Thyroid gland (tissue), 4 donors: ENCODE data around the gene MRPL36. TPM values are rescaled to one million over a fixed set of nuclear protein-coding genes. Genes with fewer than 3 reads are reported as not detected.

Experiments
- DNase-seq, 2 donors: peaks; one replicate each; pipeline ENCODE4 v3.0.0-alpha.2; 2019
- H3K27ac ChIP-seq, 3 donors: fragments of 200-600 bp; sonication (generic); 1 replicate in 2 of 3; 2 replicates in 1 of 3; pipeline ENCODE4 v1.5.1; 2016 to 2019; ENCODE audit warnings: mild to moderate bottlenecking in 1 of 3, moderate library complexity in 1 of 3
- H3K27me3 ChIP-seq: fragments of 200-600 bp; sonication (generic); one replicate; pipeline ENCODE4 v1.5.1; 2019
- H3K36me3 ChIP-seq, 2 donors: fragments of 200-600 bp; sonication (generic); one replicate each; pipeline ENCODE4 v1.5.1; 2016 to 2019
- H3K4me1 ChIP-seq, 2 donors: fragments of 200-600 bp; sonication (generic); one replicate each; pipeline ENCODE4 v1.5.1; 2017 to 2019
- H3K4me3 ChIP-seq, 3 donors: fragments of 200-600 bp; sonication (generic); replicated peaks in 1 of 3; 1 replicate in 2 of 3; 2 replicates in 1 of 3; pipeline ENCODE4 v1.5.1; 2016; ENCODE audit warnings: mild to moderate bottlenecking in 1 of 3
- H3K9me3 ChIP-seq: fragments of 200-600 bp; sonication (generic); one replicate; pipeline ENCODE4 v1.5.1; 2017
- POLR2A ChIP-seq, 2 donors: fragments of 450-650 bp; IDR thresholded peaks; one replicate each; pipeline ENCODE4 v1.6.1; 2017; ENCODE audit warnings: antibody characterized with exemption in 2 of 2, mild to moderate bottlenecking in 2 of 2, moderate library complexity in 1 of 2
- WGBS, 2 donors: methylation state at CpG; one replicate each; pipeline ENCODE4 v1.1.5; 2017; 5-methylcytosine and 5-hydroxymethylcytosine counted together
- intact Hi-C: fragments of 100-400 bp; cut with DNase I; formaldehyde crosslinking; loops from one replicate; pipeline ENCODE4 v1.15.1; 2023
- total RNA-seq, 4 donors: library from RNA; depleted of rRNA; stranded (reverse); fragments of >200 nt; gene quantifications; one replicate each; pipeline ENCODE4 v1.2.3, GENCODE V29; 2016
- TF ChIP-seq, protein P1 (sequence below), 6 experiments: fragments of 200-600 bp in 3 of 6; fragments of 450-650 bp in 3 of 6; sonication (generic) in 3 of 6; IDR thresholded peaks; one replicate each; pipeline ENCODE4 v1.5.1; 2016 to 2019; ENCODE audit warnings: antibody characterized with exemption in 6 of 6, mild to moderate bottlenecking in 2 of 6, inconsistent platforms in 1 of 6, moderate library complexity in 1 of 6

Gene MRPL36
- total RNA-seq, 4 donors from 2014 or later, result 10.4 to 41.7 (median 33.6) TPM

DNA sequence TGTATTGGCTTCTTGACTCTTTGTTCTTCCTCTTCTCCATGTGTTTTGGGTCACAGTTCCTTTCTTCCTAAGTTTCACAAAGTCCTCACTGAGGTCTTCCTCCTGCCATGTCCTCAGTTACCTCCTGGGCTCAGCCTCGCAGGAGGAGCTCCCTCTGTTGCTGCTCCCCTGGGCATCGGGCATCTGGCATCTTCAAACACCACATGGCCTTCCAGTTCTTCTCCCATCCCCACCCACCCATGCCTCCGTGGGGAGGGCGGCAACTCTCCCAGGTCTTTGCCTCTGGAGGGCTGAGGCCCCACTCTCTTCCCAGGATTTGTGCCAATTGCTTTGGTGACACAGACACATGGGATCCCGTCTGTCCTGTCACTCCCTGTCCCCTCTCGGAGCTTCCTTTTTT, 22.8 kb downstream of the MRPL36 start:
- Histone ChIP-seq H3K36me3 (no peaks in the 10 kb centered on the region), H3K27me3 (no peaks in the 10 kb centered on the region)

DNA sequence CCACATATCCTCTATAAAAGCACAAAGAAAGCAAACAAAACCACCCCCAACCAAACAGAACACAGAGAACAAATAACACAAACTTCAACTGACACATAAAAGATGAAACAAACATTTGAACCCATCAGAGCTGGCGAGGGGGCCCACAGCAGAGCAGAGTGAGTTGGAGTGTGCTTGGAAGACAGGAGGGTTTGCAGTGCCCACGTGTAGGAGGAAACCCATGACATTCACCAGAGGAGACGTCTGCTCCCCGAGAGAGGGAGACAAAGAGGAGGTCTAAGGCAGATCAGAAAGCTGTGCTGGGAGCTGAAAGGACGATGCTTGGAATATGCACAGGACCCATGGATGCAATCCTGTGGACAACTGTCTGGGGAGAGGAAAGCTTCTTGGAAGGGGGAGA, 27.0 kb downstream of the MRPL36 start:
- Histone ChIP-seq H3K9me3 (no peaks in the 10 kb centered on the region), H3K4me3 (no peak overlapping the region), H3K27me3 (no peaks in the 10 kb centered on the region), H3K4me1 (no peaks in the 10 kb centered on the region), H3K27ac (no peak overlapping the region), H3K36me3 (no peaks in the 10 kb centered on the region)
- TF ChIP-seq, protein P1, sequence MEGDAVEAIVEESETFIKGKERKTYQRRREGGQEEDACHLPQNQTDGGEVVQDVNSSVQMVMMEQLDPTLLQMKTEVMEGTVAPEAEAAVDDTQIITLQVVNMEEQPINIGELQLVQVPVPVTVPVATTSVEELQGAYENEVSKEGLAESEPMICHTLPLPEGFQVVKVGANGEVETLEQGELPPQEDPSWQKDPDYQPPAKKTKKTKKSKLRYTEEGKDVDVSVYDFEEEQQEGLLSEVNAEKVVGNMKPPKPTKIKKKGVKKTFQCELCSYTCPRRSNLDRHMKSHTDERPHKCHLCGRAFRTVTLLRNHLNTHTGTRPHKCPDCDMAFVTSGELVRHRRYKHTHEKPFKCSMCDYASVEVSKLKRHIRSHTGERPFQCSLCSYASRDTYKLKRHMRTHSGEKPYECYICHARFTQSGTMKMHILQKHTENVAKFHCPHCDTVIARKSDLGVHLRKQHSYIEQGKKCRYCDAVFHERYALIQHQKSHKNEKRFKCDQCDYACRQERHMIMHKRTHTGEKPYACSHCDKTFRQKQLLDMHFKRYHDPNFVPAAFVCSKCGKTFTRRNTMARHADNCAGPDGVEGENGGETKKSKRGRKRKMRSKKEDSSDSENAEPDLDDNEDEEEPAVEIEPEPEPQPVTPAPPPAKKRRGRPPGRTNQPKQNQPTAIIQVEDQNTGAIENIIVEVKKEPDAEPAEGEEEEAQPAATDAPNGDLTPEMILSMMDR (IDR thresholded peaks at IDR 0.05), result no peak
- TF ChIP-seq POLR2A (IDR thresholded peaks at IDR 0.05), result no peak
- intact Hi-C loops, result no loop called here
- no peak for DNase-seq
- 13 to 22% methylated on average over 5 of the region's 5 CpGs for whole genome bisulfite sequencing, 2 donors

More for the DNA sequence above, 22.8 kb downstream of the MRPL36 start:
- Histone ChIP-seq H3K4me3 (no peak overlapping the region), H3K4me1 (no peaks in the 10 kb centered on the region), H3K9me3 (no peaks in the 10 kb centered on the region), H3K27ac (no peak overlapping the region)
- DNase-seq, result no peak
- intact Hi-C loops, result no loop called here
- TF ChIP-seq, protein P1 (IDR thresholded peaks at IDR 0.05), result no peak
- TF ChIP-seq POLR2A (IDR thresholded peaks at IDR 0.05), result no peak
- 84 to 86% methylated on average over 6 of the region's 6 CpGs for WGBS, 2 donors

DNA sequence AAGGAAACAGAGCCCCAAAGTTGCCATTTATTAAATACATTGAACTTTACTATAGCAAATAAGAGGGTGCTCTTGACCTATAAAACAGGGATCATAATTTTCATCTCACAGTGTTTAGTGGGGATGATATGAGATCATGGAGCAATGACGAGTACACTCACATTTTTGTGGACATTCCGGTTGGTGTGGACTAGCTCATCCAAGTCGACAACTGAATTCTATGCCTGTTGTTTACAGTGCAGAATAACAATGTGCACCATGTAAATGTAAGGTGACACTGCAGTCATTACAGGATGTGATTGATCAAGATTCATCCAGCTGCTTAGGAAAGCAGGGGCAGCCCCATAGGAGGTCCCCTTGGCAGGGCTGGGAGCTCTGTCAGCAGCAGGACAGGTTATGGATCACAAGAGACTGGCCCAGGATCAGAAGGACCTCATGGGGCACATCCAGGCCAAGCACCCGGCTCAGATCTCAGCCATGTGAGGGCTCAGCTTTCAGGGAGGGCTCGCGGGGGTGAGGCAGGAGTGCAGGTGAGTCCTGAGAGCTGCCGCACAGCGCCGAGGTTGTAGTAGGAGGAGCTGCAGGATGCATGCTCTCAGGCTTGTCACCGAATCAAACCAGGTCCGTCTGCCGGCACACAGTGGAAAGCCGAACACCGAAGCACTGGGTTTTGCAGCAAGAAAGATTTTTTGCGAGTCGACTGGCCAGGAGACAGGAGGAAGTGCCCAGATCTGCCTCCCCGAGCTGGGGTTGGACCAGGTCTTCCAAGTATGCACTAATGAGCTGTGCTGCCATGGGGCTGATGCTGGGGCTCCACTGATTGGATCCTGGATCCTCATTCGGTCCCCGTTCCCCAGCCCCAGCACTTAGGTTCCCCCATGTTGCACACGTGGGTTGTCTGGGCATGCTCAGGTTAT, 28.2 kb downstream of the MRPL36 start:
- DNase-seq, result no peak
- intact Hi-C loops, result no loop called here
- no peaks in the 10 kb centered on the region for H3K9me3 ChIP-seq
- no peaks in the 10 kb centered on the region for H3K36me3 ChIP-seq
- no peaks in the 10 kb centered on the region for H3K4me1 ChIP-seq
- no peak for TF ChIP-seq POLR2A (IDR thresholded peaks at IDR 0.05)
- TF ChIP-seq, protein P1 (IDR thresholded peaks at IDR 0.05), result no peak
- H3K27ac ChIP-seq, result no peak overlapping the region
- 66 to 72% methylated on average over 6 to 20 of the region's 20 CpGs for WGBS, 2 donors
- H3K4me3 ChIP-seq, result no peak overlapping the region
- H3K27me3 ChIP-seq, result no peaks in the 10 kb centered on the region

DNA sequence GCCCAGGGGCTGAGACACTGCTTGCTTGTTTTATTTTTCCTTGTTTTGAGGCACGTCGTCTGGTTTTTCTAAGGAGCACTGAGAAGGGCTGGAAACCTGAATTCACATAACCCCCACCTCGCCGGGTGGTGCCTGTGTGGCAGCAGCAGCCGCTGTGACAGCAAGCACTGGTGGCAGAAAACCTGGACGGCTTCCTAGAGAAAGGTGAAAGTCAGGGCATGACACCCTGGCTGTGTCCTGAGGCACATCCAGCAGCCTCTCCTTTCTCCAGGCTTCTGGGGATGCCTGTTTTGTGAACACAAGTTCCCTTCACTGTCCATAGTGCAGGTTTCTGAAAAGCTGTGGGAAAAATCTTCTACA, 29.2 kb downstream of the MRPL36 start:
- no peaks in the 10 kb centered on the region for H3K9me3 ChIP-seq
- WGBS, 2 donors, result 53 to 59% methylated on average over 6 of the region's 6 CpGs
- DNase-seq, result no peak
- H3K4me3 ChIP-seq, result no peak overlapping the region
- H3K27ac ChIP-seq, result no peak overlapping the region
- intact Hi-C loops, result no loop called here
- no peak for TF ChIP-seq POLR2A (IDR thresholded peaks at IDR 0.05)
- TF ChIP-seq, protein P1 (IDR thresholded peaks at IDR 0.05), result no peak
- H3K27me3 ChIP-seq, result no peaks in the 10 kb centered on the region
- no peaks in the 10 kb centered on the region for H3K4me1 ChIP-seq
- no peaks in the 10 kb centered on the region for H3K36me3 ChIP-seq

DNA sequence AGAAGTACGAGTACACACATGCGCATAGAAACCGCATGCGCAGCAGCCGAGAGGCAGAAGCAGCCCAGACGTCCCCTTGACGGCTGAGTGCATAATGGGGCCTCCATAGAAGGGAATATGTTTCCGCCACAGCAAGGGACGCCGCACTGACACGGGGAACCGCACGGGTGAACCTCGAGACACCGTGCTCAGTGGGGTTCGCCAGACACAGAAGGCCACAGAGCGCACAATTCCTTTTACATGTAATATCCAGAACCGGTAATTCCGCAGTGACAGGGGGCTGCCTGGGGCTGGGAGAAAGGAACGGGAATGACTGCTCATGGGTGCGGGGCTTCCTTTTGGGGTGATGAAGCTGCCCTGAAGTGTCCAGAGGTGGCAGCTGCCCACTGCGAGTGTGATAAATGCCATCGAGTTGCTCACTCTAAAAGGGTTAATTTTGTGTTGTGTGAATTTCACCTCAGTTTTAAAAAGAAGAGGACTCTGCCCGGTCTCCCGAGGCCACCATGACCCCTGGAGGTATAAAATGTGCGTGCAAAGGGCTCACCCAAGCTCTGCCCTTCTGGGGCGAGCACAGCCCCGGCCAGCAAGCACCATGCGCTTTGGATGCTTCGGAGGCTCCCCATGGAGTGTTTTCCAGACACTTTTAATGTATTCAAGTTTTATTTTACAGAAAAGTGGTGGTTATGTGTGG, 29.7 kb downstream of the MRPL36 start:
- H3K27me3 ChIP-seq, result no peaks in the 10 kb centered on the region
- no peak overlapping the region for H3K27ac ChIP-seq
- no peaks in the 10 kb centered on the region for H3K36me3 ChIP-seq
- TF ChIP-seq POLR2A (IDR thresholded peaks at IDR 0.05), result no peak
- TF ChIP-seq, protein P1 (IDR thresholded peaks at IDR 0.05), result no peak
- intact Hi-C loops, result no loop called here
- WGBS, 2 donors, result 86 to 87% methylated on average over 30 of the region's 30 CpGs
- H3K4me1 ChIP-seq, result no peaks in the 10 kb centered on the region
- no peak overlapping the region for H3K4me3 ChIP-seq
- DNase-seq, result no peak
- no peaks in the 10 kb centered on the region for H3K9me3 ChIP-seq
